HepG2 (cell line): ENCODE measurements around the gene HSF4. TPM values are rescaled to one million over a fixed set of nuclear protein-coding genes. Genes with fewer than 3 reads are reported as not detected.

Source experiments
- AKNA ChIP-seq: sonication (generic); formaldehyde crosslinking; IDR thresholded peaks from 2 replicates; pipeline ENCODE4 v1.4.0; 2020; ENCODE audit warnings: missing genetic modification reagents, borderline replicate concordance
- ARNT2 ChIP-seq: sonication (generic); formaldehyde crosslinking; IDR thresholded peaks from 2 replicates; pipeline ENCODE4 v1.8.0; 2022; ENCODE audit warnings: mild to moderate bottlenecking, low read depth, missing genetic modification reagents, moderate library complexity
- ATRX ChIP-seq: sonication (generic); formaldehyde crosslinking; IDR thresholded peaks from 2 replicates; pipeline ENCODE4 v1.4.0; 2020; ENCODE audit warnings: missing genetic modification reagents, borderline replicate concordance
- ETV5 ChIP-seq: IDR thresholded peaks from 2 replicates; pipeline ENCODE4 v1.6.1; 2018; ENCODE audit warnings: missing biosample characterization, missing genetic modification reagents, inconsistent platforms, borderline replicate concordance
- GMEB1 ChIP-seq: sonication (generic); formaldehyde crosslinking; IDR thresholded peaks from 2 replicates; pipeline ENCODE4 v1.5.1; 2020; ENCODE audit warnings: missing genetic modification reagents, mild to moderate bottlenecking, borderline replicate concordance
- HDAC6 ChIP-seq: fragments of 200-600 bp; sonication (generic); IDR thresholded peaks from 2 replicates; pipeline ENCODE4 v1.7.0; 2017; ENCODE audit warnings: mild to moderate bottlenecking, antibody characterized with exemption, low read length, low read depth
- MTF1 ChIP-seq: sonication (generic); formaldehyde crosslinking; IDR thresholded peaks from 2 replicates; pipeline ENCODE4 v1.5.0; 2020; ENCODE audit warnings: missing genetic modification reagents
- MXD4 ChIP-seq: IDR thresholded peaks from 2 replicates; pipeline ENCODE4 v1.6.1; 2016; ENCODE audit warnings: mild to moderate bottlenecking, missing biosample characterization, missing genetic modification reagents
- POLR2A ChIP-seq, 2 experiments: IDR thresholded peaks; 2 replicates each; pipeline ENCODE4 v1.6.1; 2011; ENCODE audit warnings: low read depth in 2 of 2, low read length in 2 of 2, mild to moderate bottlenecking in 1 of 2, moderate library complexity in 1 of 2; ENCODE audit not compliant: insufficient read depth in 1 of 2
- PRMT3 ChIP-seq: sonication (generic); formaldehyde crosslinking; IDR thresholded peaks from 2 replicates; pipeline ENCODE4 v1.8.1; 2022; ENCODE audit warnings: low read depth, mild to moderate bottlenecking, moderate library complexity, missing genetic modification reagents, borderline replicate concordance
- REXO4 ChIP-seq: sonication (generic); formaldehyde crosslinking; IDR thresholded peaks from 2 replicates; pipeline ENCODE4 v1.8.0; 2022; ENCODE audit warnings: missing genetic modification reagents, mild to moderate bottlenecking, borderline replicate concordance
- ZGPAT ChIP-seq: IDR thresholded peaks from 2 replicates; pipeline ENCODE4 v1.6.1; 2016; ENCODE audit warnings: mild to moderate bottlenecking
- ZIK1 ChIP-seq: sonication (generic); formaldehyde crosslinking; IDR thresholded peaks from 2 replicates; pipeline ENCODE4 v1.5.0; 2020; ENCODE audit warnings: mild to moderate bottlenecking, low read depth, missing genetic modification reagents, borderline replicate concordance
- ZNF292 ChIP-seq: sonication (generic); formaldehyde crosslinking; IDR thresholded peaks from 2 replicates; pipeline ENCODE4 v1.8.1; 2022; ENCODE audit warnings: mild to moderate bottlenecking, low read depth, missing genetic modification reagents, borderline replicate concordance
- ZNF383 ChIP-seq: sonication (generic); formaldehyde crosslinking; IDR thresholded peaks from 2 replicates; pipeline ENCODE4 v1.4.0; 2020; ENCODE audit warnings: missing genetic modification reagents, mild to moderate bottlenecking, borderline replicate concordance
- ZNF576 ChIP-seq: sonication (generic); formaldehyde crosslinking; IDR thresholded peaks from 2 replicates; pipeline ENCODE4 v1.4.0; 2020; ENCODE audit warnings: mild to moderate bottlenecking, missing genetic modification reagents
- ZNF691 ChIP-seq: sonication (generic); formaldehyde crosslinking; IDR thresholded peaks from 2 replicates; pipeline ENCODE4 v1.4.0; 2020; ENCODE audit warnings: missing genetic modification reagents, low read depth, mild to moderate bottlenecking, borderline replicate concordance
- ZSCAN31 ChIP-seq: sonication (generic); formaldehyde crosslinking; IDR thresholded peaks from 2 replicates; pipeline ENCODE4 v1.5.0; 2020; ENCODE audit warnings: low read depth, mild to moderate bottlenecking, missing genetic modification reagents
- polyA plus RNA-seq, 8 experiments: library from polyadenylated mRNA; depleted of rRNA in 3 of 8; stranded (reverse) in 7 of 8; unstranded in 1 of 8; fragments of >200 nt; fragmentation: Illumina TruSeq in 4 of 8; extraction: Trizol in 4 of 8; gene quantifications; 2 replicates each; pipeline versions ENCODE4 v1.2.1 to v1.2.3, GENCODE V29; 2011 to 2016; ENCODE audit warnings: low read depth in 4 of 8, missing spikeins in 1 of 8, mixed read lengths in 1 of 8; ENCODE audit not compliant: insufficient read depth in 1 of 8
- total RNA-seq, 5 experiments: library from RNA; depleted of rRNA; stranded (reverse); fragments of >200 nt; fragmentation: Illumina TruSeq; extraction: Trizol; gene quantifications; 2 replicates each; pipeline ENCODE4 v1.2.3, GENCODE V29; 2016; ENCODE audit warnings: low read depth in 1 of 5

Gene HSF4
- total and polyA plus RNA-seq, 2 of the 13 experiments (the other 11 are each of a cell fraction or from before 2014, with no cell fraction given) = 3.5 to 16.9 TPM

GRCh38 chr16:67177743-67178699 lies 13.5 kb downstream of the HSF4 start (continued):
- TF ChIP-seq ZGPAT (CRISPR knock-in tag) = peak; percentile 66; the same call in 1 of the 2 replicates
- no peak for TF ChIP-seq AKNA (CRISPR knock-in tag)
- no peak for TF ChIP-seq ZNF576 (CRISPR knock-in tag)
- peak; percentile 89 for TF ChIP-seq ARNT2
- TF ChIP-seq HDAC6 = no peak
- TF ChIP-seq REXO4 (CRISPR knock-in tag) = no peak
- 0 out of 4 replicates have a peak, but pooled peaks of 1 of the 2 experiments have one; percentile 32 for TF ChIP-seq POLR2A (IDR thresholded peaks at IDR 0.05; ENCODE audit: insufficient read depth in 1 of 2, low read depth in 2 of 2, low read length in 2 of 2)
- TF ChIP-seq ZNF292 (CRISPR knock-in tag) = no peak
- TF ChIP-seq ETV5 = peak; percentile 21; the same call in 1 of the 2 replicates
- peak; percentile 68; the same call in 1 of the 2 replicates for TF ChIP-seq ZIK1
- peak; percentile 55; the same call in 1 of the 2 replicates for TF ChIP-seq MXD4 (CRISPR knock-in tag)
- TF ChIP-seq ATRX (CRISPR knock-in tag) = no peak
- 0 out of 2 replicates have a peak, but pooled peaks have one; percentile 54 for TF ChIP-seq ZNF691 (CRISPR knock-in tag)
- no peak for TF ChIP-seq ZNF383 (CRISPR knock-in tag)
- no peak for TF ChIP-seq PRMT3 (CRISPR knock-in tag)
- peak; percentile 88 for TF ChIP-seq GMEB1 (CRISPR knock-in tag)
- TF ChIP-seq MTF1 = no peak
- peak; percentile 84; the same call in 1 of the 2 replicates for TF ChIP-seq ZSCAN31 (CRISPR knock-in tag)
